GM18870 (cell line): ENCODE results near the gene ABCA4.
A peak's percentile ranks its signal among the peaks of the same experiment; 100 is the strongest.

Experiments used
- ATAC-seq: cut with Tn5 transposase; IDR thresholded peaks from one replicate; pipeline ENCODE4 v1.9.1; 2021; ENCODE audit warnings: moderate library complexity; ENCODE audit not compliant: unreplicated experiment

ABCA4 gene

DNA sequence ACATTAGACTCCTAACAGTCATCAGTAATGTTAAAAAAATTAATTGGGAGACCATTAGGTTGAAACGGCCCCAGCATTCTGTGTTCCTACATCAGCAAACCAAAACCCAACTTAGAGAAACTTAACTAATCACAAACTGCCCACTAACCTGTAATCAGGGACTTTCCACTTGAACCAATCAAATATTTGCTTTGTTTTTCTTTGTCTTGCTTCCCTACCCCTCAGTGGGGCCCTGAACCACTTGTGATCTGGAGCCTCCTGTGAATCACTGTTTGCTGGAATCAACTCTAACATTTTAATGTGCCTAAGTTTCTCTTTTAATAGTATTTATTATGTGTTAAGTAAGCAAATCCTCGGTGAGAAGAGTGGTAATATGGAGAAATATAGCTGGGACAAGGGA is 64.0 kb downstream of the ABCA4 start:
- ATAC-seq, result no peak

DNA sequence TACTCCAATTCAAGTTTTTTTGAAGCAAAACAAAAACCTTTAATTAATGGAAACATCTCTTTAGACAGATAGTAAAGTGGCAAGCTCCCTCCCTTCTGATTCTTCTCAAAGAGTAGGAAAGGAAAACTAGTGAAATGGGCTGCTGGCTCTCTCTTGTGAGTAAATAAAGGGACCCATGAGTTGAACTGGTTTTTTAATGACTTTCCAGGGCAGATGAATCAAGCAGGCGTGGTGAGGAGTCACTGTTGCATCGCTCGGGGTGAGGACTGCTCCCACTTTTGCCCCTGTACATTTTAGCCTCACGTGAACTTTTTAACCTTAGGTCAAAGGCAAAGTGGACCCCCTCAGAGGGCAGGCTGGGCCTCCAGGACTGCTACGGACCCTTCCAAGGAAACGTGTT is 64.8 kb downstream of the ABCA4 start:
- ATAC-seq, result no peak

DNA sequence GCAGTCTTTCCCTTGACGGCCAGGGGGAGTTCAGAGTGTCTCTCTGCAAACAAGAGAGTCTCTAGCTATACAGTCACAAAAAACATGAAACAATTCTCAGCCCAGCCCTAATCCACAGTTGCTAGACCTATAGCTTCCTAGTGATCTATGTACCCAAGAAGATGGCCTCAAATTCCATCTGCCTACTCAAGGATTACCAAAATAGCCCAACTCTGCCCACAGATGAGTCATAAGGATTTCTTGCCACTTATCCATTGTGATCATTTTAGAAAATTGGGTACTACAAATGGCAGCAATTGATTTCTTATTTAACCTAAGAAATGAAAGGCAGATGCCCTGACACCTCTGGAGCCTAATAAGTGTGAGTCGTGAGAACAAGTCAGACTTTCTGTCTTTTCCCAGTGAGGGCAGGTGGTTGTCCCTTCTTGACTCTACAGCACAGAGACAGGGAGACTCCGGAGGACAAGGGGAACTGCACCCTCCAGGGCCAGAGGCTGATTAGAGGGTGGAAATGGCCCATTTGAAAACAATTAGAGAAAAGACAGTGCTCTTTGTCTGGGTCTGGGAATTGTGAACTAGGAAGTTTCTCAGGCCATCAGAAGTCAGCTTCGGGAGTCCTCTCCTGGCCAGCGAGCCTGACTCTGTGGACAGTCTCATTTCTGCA is 65.4 kb downstream of the ABCA4 start:
- ATAC-seq, result no peak

DNA sequence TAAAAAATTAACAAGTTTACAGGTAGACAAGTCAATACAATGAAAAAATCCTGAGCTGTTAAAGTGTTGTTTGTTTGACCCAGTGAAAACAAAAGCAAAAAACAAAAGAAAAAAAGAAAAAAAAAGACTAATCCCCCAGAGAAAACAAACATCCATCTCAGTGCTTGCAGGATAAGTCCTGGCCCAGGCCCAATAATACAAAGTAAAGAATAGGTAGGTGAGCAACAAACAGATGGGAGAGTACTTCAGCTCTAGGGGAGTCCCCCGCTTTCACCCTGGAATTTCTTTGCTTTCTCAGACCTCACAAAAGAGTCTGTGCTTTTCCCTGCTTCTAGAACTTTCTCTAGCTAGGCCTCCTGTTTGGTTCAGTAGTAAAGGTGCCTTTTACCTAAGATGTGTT is 70.3 kb downstream of the ABCA4 start:
- no peak for ATAC-seq

DNA sequence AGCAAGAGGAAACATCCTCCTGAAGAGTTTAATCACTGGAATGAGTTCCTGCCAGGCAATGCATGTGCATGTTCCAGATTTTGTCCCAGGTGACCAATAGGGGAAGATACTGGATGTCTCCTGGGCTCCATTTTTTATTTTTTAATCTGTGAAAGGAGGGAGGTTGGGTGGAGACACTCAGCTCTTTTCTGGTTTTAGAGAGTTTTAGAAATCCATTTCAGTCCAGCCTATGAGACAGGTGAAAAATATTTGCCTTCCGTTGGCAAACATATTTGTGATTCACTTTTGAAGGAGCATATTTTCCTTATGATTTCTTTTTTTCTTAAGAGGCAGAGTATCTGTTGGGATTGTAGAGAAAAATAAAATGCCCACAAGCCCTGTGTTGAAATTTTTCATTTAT is 70.7 kb downstream of the ABCA4 start:
- no peak for ATAC-seq

DNA sequence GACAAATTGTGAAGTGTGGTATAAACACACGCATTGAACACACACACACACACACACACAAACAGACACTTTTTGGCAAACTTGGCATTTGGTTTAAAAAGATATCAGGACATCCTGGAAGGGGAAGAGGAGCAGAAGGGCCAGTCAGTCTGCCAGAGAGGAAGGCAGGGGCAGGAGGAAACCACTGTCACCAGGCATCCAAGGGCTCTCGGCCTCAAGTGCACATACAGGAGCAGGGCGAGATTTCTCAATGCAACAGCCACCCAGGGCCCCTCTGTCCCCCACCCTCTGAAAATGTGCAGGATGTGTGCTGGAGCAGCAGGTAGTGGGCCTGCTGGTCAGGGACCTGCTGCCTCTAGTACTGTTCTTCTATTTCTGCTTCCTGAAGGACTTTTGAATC is 71.2 kb downstream of the ABCA4 start:
- no peak for ATAC-seq

DNA sequence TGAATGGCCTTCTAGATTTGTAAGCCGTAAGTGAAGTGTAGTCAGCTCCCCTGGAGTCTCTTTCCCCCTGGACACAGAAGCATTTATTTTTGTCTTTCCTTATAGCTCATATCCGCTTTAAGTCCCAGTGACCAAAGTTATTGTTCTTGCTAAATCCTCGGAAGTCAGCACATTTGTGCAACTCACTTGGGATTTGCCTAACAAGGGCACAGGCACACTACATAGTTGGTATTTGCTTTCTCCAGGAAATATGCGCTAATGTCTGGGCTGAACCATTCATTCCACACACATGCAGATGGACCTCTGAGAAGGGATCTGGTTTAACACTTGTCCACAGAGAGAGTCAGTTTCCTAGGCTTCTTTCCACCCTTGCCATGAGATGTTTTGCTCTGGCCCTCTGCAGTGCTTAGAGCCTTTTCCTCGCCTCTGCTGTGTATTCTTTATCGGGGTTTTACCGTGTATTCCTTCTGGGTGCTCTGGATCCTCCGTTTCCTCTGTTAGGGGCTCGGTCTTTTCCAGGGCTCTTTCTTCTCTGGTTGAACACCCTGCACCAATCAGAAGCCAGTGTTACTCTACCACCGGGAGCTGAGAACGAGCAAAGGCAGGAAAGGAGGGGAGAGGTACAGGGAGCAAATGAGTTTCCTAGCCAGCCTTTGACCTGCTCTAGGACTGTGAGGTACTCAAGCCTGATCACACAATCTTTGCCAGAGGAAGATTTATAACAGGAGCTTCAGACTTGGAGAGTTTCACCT is 72.4 kb downstream of the ABCA4 start:
- ATAC-seq, result no peak

DNA sequence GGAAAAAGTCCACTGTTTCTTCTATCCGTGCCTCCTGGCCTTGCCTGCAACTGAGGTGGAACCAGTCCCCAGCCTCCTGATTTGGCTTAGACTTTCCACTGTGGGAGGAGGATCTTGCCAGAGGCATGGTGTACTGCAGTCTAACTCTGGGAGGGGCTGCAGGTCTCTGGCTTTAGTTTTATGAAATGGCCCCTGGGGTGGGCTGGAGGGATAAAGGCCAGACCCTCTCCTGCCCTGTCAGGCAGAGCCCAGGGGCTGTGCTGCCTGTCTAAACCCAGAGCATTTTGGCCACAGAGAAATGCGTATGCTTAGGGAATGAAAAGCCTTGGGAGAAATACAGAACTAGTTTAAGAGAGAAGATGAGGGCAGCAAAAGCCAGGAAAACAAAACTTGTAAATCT is 73.0 kb downstream of the ABCA4 start:
- ATAC-seq, result no peak

DNA sequence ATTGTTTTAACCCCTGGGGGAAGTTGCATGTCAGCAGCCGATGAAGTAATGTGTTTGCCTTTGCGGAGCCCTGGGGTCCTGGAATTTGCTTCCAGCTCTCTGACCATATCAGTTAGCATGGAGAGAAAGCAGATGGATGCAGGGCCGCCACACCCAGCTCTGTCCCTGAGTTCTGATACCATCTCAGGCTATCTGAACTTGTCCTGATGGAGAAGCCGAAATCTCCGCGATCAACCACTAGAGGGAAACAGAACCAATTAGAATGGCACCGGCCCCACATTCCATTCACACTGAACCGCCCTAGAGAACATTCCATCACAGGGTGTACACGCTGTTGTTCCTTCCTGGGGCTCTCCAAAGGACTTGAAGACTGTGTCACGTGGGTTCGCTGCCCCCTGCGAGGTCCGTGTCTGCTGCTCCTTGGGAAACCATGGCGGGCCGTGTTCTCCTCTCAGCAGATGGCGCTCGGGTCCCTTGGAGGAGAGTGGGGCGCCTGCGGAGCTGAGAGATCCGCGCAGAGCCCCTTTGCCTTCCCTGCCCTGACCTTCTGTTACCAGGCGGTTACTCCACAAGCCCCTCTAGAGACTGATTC is 75.4 kb downstream of the ABCA4 start:
- ATAC-seq, result peak; percentile 73

DNA sequence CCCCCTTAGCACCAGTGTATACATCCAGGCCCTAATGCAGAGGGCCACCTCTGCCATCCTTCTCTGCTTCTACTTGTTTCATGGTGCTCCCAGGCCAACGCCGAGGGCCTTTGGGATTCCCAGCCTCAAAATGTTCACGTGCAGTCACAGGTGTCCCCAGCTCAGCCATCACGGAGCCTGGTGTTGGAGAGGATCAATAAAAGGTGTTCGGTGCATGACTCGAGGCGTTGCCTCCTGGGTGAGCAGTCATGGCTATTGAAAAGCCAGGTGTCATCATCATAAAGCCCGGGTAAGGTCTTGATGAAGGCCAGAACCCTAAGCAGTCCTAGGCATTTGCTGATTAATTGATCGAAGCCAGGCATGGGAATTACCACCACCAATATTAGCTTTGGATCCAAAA is 76.1 kb downstream of the ABCA4 start:
- no peak for ATAC-seq

DNA sequence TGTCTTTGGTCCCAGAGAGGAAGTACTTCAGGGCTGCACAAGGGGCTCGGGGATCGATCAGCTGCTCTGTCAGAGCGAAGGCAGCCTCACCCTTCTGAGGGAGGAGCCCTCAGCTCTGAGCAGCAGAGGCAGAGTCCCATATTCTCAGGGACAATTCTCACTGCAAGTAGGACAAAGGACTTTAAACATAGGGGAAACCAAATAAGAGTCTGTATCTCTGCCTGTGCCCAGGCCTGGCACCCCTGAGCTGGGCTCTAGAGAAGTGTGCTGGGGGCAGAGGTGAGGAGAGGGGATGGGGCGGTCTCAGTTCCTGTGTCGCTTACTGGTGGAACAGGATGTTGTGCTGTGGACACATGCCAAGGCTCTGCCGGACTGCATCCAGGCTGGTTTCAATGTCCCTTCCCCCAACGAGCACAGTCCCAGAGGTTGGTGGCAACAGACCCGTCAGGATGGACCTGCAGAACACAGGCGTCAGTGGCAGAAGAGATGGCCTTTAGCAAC is 76.6 kb downstream of the ABCA4 start:
- no peak for ATAC-seq

DNA sequence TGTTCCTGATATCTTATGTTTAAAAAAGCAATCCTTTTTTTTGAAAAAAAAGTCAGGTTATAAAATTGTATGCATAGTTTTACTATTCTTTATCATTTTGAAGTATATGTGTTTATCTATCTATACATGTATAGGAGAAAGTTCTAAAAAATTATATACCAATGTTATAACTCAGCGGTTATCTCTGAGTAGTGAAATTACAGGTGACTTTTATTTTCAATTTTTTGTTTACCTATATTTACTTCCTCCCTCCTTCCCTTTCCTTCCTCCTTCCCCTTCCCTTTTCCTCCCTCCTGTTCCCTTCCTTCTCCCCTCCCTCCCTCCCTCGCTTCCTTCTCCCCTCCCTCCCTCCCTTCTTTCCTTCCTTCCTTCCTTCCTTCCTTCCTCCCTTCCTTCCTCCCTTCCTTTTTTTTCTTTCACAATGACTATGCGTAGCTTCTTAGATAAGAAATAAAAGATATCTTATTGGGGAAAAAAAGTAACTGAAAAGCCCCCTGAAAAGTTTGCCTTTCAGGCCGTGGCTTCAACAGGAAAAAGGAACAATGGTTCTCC is 77.1 kb downstream of the ABCA4 start:
- no peak for ATAC-seq

DNA sequence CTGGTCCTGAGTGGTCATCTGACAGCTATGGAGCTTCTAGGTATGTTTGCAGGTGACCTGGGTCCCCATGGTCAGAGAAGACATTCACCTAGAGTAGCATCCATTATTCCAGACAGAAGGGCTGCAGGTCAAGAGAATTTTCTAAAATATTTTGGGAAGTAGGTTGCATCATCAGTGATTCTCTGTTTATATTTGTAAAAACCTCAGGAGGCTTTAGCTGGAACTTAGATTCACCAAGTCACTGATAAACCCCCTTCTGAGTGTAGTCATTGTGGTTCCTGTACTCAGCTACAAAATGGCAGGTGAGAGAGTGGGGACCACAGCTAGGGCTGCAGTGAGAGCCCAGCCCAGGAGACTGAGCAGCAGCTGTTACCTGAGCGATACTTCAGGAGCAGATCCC is 78.6 kb downstream of the ABCA4 start:
- no peak for ATAC-seq

DNA sequence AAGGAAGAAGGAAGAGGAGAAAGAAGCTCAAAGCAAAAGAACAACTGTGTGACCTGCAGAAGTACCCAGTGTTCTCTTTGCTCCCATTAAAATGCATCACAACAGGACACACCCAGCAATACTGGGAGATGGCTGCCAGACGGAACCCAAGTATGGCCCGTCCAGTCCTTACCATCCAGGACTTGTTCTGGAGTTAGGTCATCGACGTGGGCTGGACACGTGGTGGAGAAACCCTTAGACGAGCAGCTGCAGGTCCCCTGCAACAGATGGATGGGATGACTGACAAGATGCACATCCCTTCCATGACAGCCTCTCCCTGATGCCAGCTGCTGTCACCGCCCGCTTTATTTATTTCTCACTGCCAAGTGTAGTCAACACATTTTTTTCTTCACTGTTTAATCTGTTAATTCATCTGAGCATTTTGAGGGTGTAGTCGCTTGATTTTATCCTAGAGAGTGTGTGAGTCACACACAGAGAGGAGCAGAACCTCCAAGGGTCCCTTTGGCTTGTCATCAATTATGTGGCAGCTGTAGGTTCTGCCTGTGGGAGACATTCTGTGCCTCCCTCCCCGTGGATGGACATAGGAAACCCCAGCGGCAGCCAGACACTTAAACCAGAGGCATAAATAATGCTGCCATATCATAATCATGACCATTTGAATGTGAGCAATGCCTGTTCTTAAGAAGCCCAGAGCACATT is 80.9 kb downstream of the ABCA4 start:
- no peak for ATAC-seq

DNA sequence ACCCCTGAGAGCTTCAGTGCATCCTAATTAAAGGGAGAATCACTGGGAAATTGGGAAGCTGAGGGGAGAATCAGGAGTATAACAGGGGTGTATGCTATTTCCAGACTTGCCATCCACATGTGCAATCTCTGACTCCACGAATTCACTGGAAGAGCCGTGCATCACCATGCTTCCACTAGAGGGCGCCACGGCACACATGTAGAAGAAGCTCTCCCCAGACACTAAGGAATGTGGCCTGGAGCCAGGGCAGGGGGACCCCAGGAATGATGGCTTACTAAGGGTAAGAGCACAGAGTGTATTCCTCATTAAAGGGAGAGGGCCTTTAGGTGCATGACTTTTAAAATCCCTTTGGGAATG is 81.5 kb downstream of the ABCA4 start:
- ATAC-seq, result no peak

DNA sequence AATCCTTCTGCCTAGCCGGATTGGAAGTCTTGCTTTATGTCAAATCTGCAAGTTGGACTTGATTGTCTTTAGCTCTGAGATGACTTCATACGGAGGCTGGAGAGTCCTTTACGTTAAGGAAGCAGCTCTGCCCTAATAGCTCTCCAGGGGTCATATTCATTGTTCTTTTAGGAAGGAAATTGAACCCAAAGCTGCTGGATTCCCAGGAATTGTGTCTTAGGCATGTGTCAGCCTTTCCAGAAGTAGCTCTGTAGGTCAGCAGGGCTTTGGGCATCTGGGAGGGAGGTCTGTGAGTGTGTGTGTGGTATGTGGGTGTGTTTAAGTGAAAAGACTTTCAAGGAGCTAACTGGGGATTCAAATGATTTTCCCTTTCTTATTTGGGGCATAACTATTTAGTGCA is 82.4 kb downstream of the ABCA4 start:
- ATAC-seq, result no peak

DNA sequence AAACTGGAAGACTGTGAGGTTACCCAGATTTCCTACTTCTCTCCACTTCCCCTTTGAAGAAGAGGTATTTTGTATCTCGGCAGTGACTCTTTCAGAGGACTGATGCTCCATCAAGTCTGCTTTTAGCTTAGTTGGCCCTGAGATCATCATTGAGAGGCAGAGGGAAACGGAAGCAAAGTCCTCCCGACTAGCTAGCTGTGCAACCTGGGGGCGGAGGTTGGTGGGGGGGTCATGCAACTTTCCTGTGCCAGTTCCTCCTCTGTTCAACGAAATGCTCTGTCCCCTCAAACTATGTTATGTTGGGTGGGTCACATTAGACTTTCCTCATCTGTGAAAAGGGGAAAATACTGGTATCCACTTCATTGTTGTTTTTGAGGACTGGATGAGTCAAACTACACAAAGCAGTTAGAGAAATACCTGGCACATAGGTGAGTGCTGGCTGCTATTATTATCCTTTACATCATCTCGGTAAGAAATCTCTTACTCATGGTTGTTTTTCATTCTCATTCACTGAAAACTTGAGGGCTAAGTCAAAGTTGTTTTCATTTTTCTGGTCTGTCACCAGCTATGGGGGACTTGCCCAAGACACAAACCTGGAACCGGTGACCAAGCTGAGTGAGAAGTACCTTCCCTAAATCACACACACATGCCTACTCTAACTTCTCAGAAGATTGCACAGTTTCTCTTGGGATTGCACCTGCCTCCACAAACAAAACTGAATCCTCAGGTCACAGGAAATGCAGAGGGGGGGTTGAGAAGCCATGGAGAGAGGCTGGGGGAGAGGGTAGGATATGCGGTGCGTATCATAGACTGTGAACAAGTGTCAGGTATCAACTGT is 83.3 kb downstream of the ABCA4 start:
- peak; percentile 46 for ATAC-seq

DNA sequence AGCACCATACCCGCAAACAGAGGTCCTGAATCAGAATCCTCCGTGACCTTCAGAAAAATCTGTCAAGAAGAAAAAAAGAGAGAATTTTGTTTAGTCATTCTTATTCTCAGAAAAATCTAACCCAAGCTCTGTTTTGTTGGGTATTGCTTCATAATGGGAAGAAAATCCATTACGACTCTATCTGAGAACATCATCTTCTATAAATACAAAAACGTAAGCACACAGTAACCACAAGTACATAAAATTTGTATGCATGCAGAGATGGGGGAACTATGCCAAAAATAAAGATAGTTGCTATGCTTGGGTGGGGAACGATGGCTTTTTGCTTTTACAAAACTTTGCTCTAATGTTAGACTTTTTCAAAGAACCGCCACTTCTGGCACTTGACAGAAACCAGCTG is 84.2 kb downstream of the ABCA4 start:
- ATAC-seq, result no peak

DNA sequence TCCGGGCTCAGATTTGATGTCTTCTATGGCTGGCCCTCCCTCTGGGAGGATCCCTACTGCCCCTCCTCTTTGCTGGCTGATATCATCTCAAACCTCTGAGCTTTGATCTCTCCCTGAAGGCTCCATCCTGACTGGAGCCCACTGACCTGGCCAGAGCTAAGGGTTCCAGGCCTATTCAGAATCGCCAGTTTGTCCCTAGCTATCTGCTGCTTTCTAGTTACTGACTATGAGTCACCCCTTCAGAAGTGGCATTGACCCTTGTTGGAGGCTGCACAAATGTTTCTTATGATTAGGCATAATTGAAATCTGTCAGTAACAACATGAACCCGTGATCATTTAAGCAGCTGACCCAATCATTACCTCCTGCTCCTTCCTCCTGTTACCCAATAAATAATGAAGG is 87.1 kb downstream of the ABCA4 start:
- ATAC-seq, result no peak

DNA sequence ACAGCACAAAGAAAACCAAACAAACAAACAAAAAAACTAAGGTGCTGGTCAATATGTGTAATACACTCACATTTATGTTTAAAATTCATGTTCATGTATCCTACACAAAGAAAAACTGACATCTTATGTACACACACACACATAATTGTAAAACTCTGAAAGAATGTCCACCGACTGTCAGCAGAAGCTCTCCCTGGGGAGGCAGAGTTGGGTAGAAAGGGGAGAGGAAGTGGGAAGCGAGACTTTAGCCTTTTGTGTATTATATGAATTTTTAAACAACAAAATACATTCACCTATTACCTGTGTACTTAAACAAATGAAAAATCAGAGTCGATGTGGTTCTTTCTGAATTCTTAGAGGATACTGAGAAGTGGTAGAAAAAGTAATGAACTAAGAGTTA is 88.3 kb downstream of the ABCA4 start:
- no peak for ATAC-seq

DNA sequence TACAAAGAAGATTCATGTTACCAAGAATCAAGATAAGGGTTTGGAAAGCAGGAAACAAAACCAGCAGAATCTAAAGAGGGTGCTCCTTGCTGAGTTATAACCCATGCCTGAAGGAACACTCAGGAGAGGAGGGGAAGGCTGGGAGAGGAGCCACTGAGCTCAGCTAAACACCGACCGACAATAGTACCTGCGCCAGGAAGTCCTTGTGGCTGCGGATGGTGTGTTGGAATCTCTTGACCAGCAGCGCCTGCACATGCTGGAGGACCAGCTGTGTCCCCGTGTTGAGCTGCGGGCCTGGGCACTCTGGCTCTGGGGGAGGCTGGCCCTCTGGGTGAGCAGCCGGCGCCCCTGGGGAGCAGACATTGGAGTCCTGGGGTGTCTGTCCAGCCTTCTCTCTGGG is 89.4 kb downstream of the ABCA4 start:
- no peak for ATAC-seq
